HG03064 (cell line): Measurements from ENCODE around the gene SPRR2G.
"Not testable (repeated sequence)": the region's sequence is repeated elsewhere in the genome, so short reads cannot be mapped to it uniquely, and the experiment has no call there.

Experiments used
- ATAC-seq: cut with Tn5 transposase; IDR thresholded peaks from one replicate; pipeline ENCODE4 v1.9.1; 2021; ENCODE audit warnings: low read depth; ENCODE audit not compliant: unreplicated experiment

Gene SPRR2G

GRCh38 chr1:153150846-153151245 lies at the start of gene SPRR2G:
TSS of gene SPRR2G (minus strand) at chr1:153150890. CDS start at chr1:153150110, 780 bp downstream.
- no peak for ATAC-seq

GRCh38 chr1:153195216-153195615 lies 44.5 kb upstream of the SPRR2G start:
- ATAC-seq = no peak

GRCh38 chr1:153194331-153195050 lies 43.8 kb upstream of the SPRR2G start:
- ATAC-seq = no peak

- no peak for ATAC-seq
Measured at GRCh38 chr1:153192697-153193096, 42.0 kb upstream of the SPRR2G start.

- ATAC-seq = no peak
Measured at GRCh38 chr1:153190373-153190772, 39.7 kb upstream of the SPRR2G start.

GRCh38 chr1:153188301-153188700 lies 37.6 kb upstream of the SPRR2G start:
- not testable (repeated sequence) for ATAC-seq

GRCh38 chr1:153180556-153180955 lies 29.9 kb upstream of the SPRR2G start:
- ATAC-seq = no peak

GRCh38 chr1:153178922-153179321 lies 28.2 kb upstream of the SPRR2G start:
- ATAC-seq = no peak

- no peak for ATAC-seq
Measured at GRCh38 chr1:153174624-153175023, 23.9 kb upstream of the SPRR2G start.

- ATAC-seq = no peak
Measured at GRCh38 chr1:153168686-153169085, 18.0 kb upstream of the SPRR2G start.

GRCh38 chr1:153155541-153155940 lies 4.9 kb upstream of the SPRR2G start:
- no peak for ATAC-seq

GRCh38 chr1:153152481-153152880 lies 1.8 kb upstream of the SPRR2G start:
- ATAC-seq = no peak

- ATAC-seq = no peak
Measured at GRCh38 chr1:153141377-153141776, 9.3 kb downstream of the SPRR2G start.

GRCh38 chr1:153140484-153140883 lies 10.2 kb downstream of the SPRR2G start:
- ATAC-seq = no peak

GRCh38 chr1:153133743-153134142 lies 16.9 kb downstream of the SPRR2G start:
- no peak for ATAC-seq

GRCh38 chr1:153133267-153133666 lies 17.4 kb downstream of the SPRR2G start:
- no peak for ATAC-seq

GRCh38 chr1:153128688-153129087 lies 22.0 kb downstream of the SPRR2G start:
- ATAC-seq = not testable (repeated sequence)

GRCh38 chr1:153127296-153127695 lies 23.4 kb downstream of the SPRR2G start:
- ATAC-seq = no peak

- ATAC-seq = no peak
Measured at GRCh38 chr1:153125536-153125935, 25.2 kb downstream of the SPRR2G start.

- not testable (repeated sequence) for ATAC-seq
Measured at GRCh38 chr1:153123793-153124192, 26.9 kb downstream of the SPRR2G start.

- ATAC-seq = no peak
Measured at GRCh38 chr1:153122831-153123421, 27.8 kb downstream of the SPRR2G start.

- no peak for ATAC-seq
Measured at GRCh38 chr1:153120945-153121344, 29.7 kb downstream of the SPRR2G start.
